GM19193 (cell line): ENCODE measurements around the gene DNAH5.

Experiments used
- POLR2A ChIP-seq: IDR thresholded peaks from 4 replicates; pipeline ENCODE4 v1.6.1; 2011; ENCODE audit not compliant: insufficient read depth, insufficient read length; ENCODE audit errors: extremely low read depth

The DNAH5 gene

GRCh38 chr5:13972029-13972428 lies 27.5 kb upstream of the DNAH5 start:
- TF ChIP-seq POLR2A, result no peak

- no peak for TF ChIP-seq POLR2A
These were observed 12.7 kb upstream of the DNAH5 start for GRCh38 chr5:13957032-13957645.

- no peak for TF ChIP-seq POLR2A
These were observed 12.0 kb upstream of the DNAH5 start for GRCh38 chr5:13956471-13956870.

GRCh38 chr5:13955896-13956295 lies 11.4 kb upstream of the DNAH5 start:
- TF ChIP-seq POLR2A, result no peak

GRCh38 chr5:13946111-13946510 lies 1.6 kb upstream of the DNAH5 start:
- no peak for TF ChIP-seq POLR2A

- TF ChIP-seq POLR2A, result no peak
These were observed 783 bp upstream of the DNAH5 start for GRCh38 chr5:13945271-13945670.

- TF ChIP-seq POLR2A, result no peak
These were observed 812 bp downstream of the DNAH5 start for GRCh38 chr5:13943676-13944075.

GRCh38 chr5:13941468-13941867 lies 3.0 kb downstream of the DNAH5 start:
- TF ChIP-seq POLR2A, result no peak

- no peak for TF ChIP-seq POLR2A
These were observed 4.8 kb downstream of the DNAH5 start for GRCh38 chr5:13939638-13940037.

GRCh38 chr5:13934921-13935320 lies 9.6 kb downstream of the DNAH5 start:
- no peak for TF ChIP-seq POLR2A

- TF ChIP-seq POLR2A, result no peak
These were observed 10.4 kb downstream of the DNAH5 start for GRCh38 chr5:13934125-13934524.

- no peak for TF ChIP-seq POLR2A
These were observed 11.9 kb downstream of the DNAH5 start for GRCh38 chr5:13932561-13932960.

- no peak for TF ChIP-seq POLR2A
These were observed 12.5 kb downstream of the DNAH5 start for GRCh38 chr5:13932011-13932410.

GRCh38 chr5:13930541-13931171 lies 13.8 kb downstream of the DNAH5 start:
- no peak for TF ChIP-seq POLR2A

GRCh38 chr5:13926731-13927130 lies 17.8 kb downstream of the DNAH5 start:
- no peak for TF ChIP-seq POLR2A

GRCh38 chr5:13921578-13921977 lies 22.9 kb downstream of the DNAH5 start:
- TF ChIP-seq POLR2A, result no peak

- TF ChIP-seq POLR2A, result no peak
These were observed 24.7 kb downstream of the DNAH5 start for GRCh38 chr5:13919786-13920185.
